ENCODE results near the gene CLCNKB. TPM values are rescaled to one million over a fixed set of nuclear protein-coding genes. Genes with fewer than 3 reads are reported as not detected.
"Not testable (repeated sequence)": the region's sequence is repeated elsewhere in the genome, so short reads cannot be mapped to it uniquely, and the experiment has no call there.

Gene CLCNKB
- total RNA-seq, 2 donors from 2014 or later, result 3.9 to 4.6 TPM

DNA sequence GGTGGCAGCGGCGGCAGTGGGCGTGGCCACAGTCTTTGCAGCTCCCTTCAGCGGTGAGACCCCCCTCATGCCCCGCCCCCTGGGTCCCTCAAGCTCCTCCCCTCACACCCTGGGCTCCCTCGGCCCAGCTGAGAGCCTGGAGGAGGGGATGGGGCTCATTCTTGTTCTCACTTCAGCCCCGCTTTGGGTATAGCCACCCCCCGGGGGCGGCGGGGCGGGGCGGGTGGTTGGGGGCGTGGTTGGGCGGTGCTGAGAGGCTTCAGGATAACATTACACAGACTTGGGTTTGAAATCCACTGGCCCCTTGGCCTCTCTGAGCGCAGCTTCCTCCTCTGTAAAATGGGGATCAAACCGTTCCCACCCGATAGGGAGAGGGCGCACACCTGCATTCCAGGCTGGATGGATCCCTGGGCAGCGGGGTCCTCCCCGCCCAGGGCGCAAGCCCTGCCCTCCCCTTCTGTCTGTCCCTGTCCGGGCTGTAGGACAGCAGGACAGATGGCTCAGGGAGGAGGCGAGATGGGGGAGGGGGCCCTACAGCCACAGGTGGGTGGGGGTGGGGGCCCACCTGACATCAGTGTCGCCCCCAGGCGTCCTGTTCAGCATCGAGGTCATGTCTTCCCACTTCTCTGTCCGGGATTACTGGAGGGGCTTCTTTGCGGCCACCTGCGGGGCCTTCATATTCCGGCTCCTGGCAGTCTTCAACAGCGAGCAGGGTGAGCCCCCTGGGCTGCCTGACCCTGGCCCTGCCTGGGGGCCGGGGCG, 16.7 kb upstream of the CLCNKB start:
- Histone ChIP-seq H3K9me3 (no peaks in the 10 kb centered on the region), H3K36me3 (no peaks in the 10 kb centered on the region), H3K4me3 (peak overlapping the region; percentile 14 to 38), H3K27ac (peak overlapping the region; percentile 36 to 53), H3K4me1 (peaks cover 0 to 13% of the 10 kb centered on the region in 2 donors), H3K27me3 (no peaks in the 10 kb centered on the region)
- no peak for DNase-seq (ENCODE audit: low spot score)
- TF ChIP-seq, protein P1, sequence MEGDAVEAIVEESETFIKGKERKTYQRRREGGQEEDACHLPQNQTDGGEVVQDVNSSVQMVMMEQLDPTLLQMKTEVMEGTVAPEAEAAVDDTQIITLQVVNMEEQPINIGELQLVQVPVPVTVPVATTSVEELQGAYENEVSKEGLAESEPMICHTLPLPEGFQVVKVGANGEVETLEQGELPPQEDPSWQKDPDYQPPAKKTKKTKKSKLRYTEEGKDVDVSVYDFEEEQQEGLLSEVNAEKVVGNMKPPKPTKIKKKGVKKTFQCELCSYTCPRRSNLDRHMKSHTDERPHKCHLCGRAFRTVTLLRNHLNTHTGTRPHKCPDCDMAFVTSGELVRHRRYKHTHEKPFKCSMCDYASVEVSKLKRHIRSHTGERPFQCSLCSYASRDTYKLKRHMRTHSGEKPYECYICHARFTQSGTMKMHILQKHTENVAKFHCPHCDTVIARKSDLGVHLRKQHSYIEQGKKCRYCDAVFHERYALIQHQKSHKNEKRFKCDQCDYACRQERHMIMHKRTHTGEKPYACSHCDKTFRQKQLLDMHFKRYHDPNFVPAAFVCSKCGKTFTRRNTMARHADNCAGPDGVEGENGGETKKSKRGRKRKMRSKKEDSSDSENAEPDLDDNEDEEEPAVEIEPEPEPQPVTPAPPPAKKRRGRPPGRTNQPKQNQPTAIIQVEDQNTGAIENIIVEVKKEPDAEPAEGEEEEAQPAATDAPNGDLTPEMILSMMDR (IDR thresholded peaks at IDR 0.05), result no peak

DNA sequence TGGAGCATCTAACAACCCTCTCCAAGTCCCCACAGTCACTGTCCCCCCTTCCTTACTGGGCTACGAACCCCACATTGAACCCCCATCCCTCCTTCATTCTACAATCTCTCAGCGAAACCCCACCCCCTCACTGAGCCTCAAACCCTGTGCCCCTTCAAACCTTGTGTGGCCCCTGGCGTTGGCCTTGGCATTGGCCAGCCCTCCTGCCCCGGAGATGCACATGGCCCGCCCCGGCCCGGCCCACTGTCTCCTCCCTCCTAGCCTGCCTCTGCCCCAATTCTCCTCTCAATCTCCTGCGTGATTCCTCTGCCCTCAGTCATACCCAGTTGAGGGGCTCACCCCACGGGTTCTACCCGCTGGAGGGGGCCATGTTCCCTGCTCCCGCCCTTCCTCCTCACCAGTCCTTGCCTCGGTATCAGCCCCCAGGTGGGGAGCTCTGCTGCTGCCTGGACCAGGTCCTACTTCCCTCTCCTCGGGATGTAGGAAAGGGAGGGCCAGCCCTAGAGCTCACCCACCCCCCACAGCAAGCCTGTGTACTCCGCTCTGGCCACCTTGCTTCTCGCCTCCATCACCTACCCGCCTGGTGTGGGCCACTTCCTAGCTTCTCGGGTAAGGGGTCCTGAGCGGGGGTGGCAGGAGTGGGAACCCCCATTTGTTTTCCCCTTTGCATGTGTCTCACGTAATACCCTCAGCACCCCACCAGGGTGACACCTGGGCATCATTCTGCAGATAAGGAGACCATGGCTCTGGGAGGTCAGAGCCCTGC, 15.2 kb upstream of the CLCNKB start:
- DNase-seq (ENCODE audit: low spot score), result no peak
- no peaks in the 10 kb centered on the region for H3K27me3 ChIP-seq
- no peaks in the 10 kb centered on the region for H3K9me3 ChIP-seq
- no peaks in the 10 kb centered on the region for H3K36me3 ChIP-seq
- TF ChIP-seq, protein P1 (IDR thresholded peaks at IDR 0.05), result no peak
- peaks cover 0 to 22% of the 10 kb centered on the region in 2 donors for H3K4me1 ChIP-seq
- H3K27ac ChIP-seq, result no peak overlapping the region
- H3K4me3 ChIP-seq, result no peak overlapping the region

DNA sequence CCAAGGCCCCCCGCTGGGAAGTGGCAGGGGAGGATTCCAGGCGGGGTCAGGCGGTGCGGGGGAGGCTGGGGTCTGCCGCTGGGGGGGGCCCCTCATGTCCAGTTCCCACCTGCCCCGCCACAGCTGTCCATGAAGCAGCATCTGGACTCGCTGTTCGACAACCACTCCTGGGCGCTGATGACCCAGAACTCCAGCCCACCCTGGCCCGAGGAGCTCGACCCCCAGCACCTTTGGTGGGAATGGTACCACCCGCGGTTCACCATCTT, 14.6 kb upstream of the CLCNKB start:
- H3K36me3 ChIP-seq; H3K9me3 ChIP-seq; H3K4me3 ChIP-seq; DNase-seq (ENCODE audit: low spot score); H3K27me3 ChIP-seq; H3K27ac ChIP-seq: not testable (repeated sequence)
- H3K4me1 ChIP-seq, result peaks cover 0 to 22% of the 10 kb centered on the region in 2 donors

GRCh38 chr1:16029288-16029687, 14.3 kb upstream of the CLCNKB start:
- H3K4me3 ChIP-seq, result no peak overlapping the region
- no peaks in the 10 kb centered on the region for H3K36me3 ChIP-seq
- DNase-seq (ENCODE audit: low spot score), result no peak
- H3K9me3 ChIP-seq, result no peaks in the 10 kb centered on the region
- H3K4me1 ChIP-seq, result peaks cover 0 to 22% of the 10 kb centered on the region in 2 donors
- TF ChIP-seq, protein P1 (IDR thresholded peaks at IDR 0.05), result no peak
- no peaks in the 10 kb centered on the region for H3K27me3 ChIP-seq
- H3K27ac ChIP-seq, result no peak overlapping the region

DNA sequence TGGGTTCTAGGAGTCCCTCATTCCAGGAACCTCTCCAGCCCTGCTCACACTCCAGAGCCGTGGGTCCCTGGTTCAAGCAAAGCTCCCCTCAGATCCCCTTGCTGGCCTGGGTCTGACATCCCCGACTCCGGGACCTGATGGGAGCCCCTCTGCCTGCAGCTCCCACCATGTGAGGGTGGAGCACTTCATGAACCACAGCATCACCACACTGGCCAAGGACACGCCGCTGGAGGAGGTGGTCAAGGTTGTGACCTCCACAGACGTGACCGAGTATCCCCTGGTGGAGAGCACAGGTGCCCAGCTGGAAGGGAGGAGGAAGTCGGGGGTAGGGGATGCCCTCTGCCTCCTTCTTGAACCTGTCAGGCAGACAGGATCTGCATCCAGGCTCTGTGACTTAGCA, 12.0 kb upstream of the CLCNKB start:
- peaks cover 0 to 22% of the 10 kb centered on the region in 2 donors for H3K4me1 ChIP-seq
- H3K9me3 ChIP-seq, result no peaks in the 10 kb centered on the region
- no peaks in the 10 kb centered on the region for H3K27me3 ChIP-seq
- no peaks in the 10 kb centered on the region for H3K36me3 ChIP-seq
- no peak for DNase-seq (ENCODE audit: low spot score)
- TF ChIP-seq, protein P1 (IDR thresholded peaks at IDR 0.05), result no peak
- no peak overlapping the region for H3K4me3 ChIP-seq
- no peak overlapping the region for H3K27ac ChIP-seq

- H3K27ac ChIP-seq, result no peak overlapping the region
- TF ChIP-seq, protein P1 (IDR thresholded peaks at IDR 0.05), result peak; percentile 98
- no peak overlapping the region for H3K4me3 ChIP-seq
- H3K36me3 ChIP-seq, result no peaks in the 10 kb centered on the region
- DNase-seq (ENCODE audit: low spot score), result peak; percentile 89
- no peaks in the 10 kb centered on the region for H3K27me3 ChIP-seq
- peaks cover 0 to 13% of the 10 kb centered on the region in 2 donors for H3K4me1 ChIP-seq
- no peaks in the 10 kb centered on the region for H3K9me3 ChIP-seq
These were observed 11.0 kb upstream of the CLCNKB start for GRCh38 chr1:16032388-16033102.
